Measurements from ENCODE around the gene TMEM69. TPM values are rescaled to one million over a fixed set of nuclear protein-coding genes. Genes with fewer than 3 reads are reported as not detected.
"Not testable (repeated sequence)": the region's sequence is repeated elsewhere in the genome, so short reads cannot be mapped to it uniquely, and the experiment has no call there.

Gene TMEM69
- total RNA-seq, 1 experiment from 2014 or later, result 144 TPM

DNA sequence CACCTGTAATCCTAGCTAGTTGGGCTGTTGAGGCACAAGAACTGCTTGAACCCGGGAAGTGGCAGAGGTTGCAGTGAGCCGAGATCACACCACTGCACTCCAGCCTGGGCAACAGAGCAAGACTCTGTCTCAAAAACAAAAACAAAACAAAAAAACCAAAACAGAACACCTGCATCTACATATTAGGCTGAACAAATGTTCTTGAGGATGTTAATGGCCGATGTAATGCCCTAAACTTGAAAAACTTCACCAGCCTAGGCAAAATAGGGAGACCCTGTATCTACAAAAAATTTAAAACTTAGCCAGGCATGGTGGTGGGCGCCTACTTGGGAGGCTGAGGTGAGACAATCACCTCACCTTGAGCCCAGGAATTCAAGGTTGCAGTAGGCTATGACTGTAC lies 19.5 kb upstream of the TMEM69 start:
- H3K4me3 ChIP-seq (ENCODE audit: insufficient read depth, low read depth, low read length), result no peak overlapping the region
- DNase-seq, result no peak
- H3K36me3 ChIP-seq (replicated peaks; ENCODE audit: control insufficient read depth, insufficient read depth, low read length), result no peaks in the 10 kb centered on the region
- no peaks in the 10 kb centered on the region for H3K27me3 ChIP-seq (ENCODE audit: control insufficient read depth, insufficient read depth, low read length)

DNA sequence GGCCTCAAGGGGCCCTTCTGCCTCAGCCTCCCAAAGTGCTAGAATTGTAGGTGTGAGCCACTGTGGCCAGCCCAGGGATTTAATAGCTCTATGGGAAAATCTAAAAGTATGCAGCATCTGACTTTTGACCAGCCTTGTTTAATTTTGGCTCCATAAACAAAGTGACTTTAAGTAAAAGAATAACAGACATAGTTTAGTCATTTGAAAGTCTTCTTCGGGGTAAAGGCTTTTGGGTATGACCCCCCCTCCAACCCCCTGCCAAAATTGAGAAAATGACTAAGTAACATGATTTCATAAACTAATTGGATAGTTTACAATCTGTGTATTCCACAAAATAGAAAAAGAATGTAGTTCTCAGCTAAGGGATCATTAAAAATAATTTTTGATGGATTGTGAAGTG lies 18.6 kb upstream of the TMEM69 start:
- Histone ChIP-seq H3K36me3 (replicated peaks; ENCODE audit: control insufficient read depth, insufficient read depth, low read length) (no peaks in the 10 kb centered on the region), H3K27me3 (ENCODE audit: control insufficient read depth, insufficient read depth, low read length) (no peaks in the 10 kb centered on the region), H3K4me3 (ENCODE audit: insufficient read depth, low read depth, low read length) (no peak overlapping the region)
- DNase-seq, result no peak

DNA sequence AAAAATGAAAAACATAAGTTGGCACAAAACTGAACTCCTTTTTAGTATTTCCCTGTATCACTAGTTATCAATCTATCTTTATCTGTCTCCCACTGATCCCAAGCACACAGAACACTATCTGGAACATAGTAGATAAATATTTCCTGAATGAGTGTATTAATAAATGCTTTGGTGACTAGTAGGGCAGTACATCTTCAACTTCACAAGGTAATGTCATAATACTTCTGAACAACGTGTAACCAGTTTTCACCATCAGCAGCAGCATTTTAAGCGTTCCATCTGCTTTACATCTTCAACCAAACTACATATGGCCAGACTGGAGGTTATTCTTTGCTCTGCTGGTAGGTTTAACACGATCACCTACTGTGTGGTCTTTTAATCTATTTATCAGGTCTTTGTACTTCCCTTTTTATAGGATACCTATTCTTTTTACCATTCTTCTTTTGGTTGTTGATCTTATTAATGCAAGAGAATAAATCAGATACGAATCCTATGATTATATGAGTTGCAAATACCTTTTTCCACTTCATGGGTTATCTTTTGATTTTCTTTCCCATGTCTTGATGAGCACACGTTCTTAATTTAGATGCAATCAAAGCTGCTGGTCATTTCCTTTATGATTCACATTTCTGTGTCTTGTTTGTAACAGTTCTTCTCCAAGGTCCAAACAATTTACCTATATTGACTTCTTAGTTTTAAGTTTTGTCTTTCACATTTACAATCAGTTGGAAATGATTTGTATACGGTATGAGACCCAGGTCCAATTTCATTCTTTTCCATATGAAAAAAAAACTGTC lies 17.9 kb upstream of the TMEM69 start:
- no peak for DNase-seq
- H3K27me3 ChIP-seq (ENCODE audit: control insufficient read depth, insufficient read depth, low read length), result no peaks in the 10 kb centered on the region
- no peak overlapping the region for H3K4me3 ChIP-seq (ENCODE audit: insufficient read depth, low read depth, low read length)
- no peaks in the 10 kb centered on the region for H3K36me3 ChIP-seq (replicated peaks; ENCODE audit: control insufficient read depth, insufficient read depth, low read length)

DNA sequence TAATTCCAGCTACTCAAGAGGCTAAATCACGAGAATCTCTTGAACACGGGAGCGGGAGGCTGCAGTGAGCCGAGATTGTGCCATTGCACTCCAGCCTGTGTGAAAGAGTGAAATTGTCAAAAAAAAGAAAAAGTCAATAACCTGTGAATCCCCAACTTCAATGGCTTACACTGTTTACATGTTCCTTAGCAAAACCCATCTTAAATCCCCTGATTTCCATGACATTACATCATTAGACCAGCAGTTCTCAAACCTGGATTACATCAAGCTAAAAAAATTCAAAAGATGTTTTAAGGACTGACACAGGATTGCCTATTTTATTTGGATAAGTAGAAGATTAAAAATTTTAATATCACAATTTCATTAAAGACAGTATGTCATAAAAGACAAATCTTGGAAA lies 14.0 kb upstream of the TMEM69 start:
- H3K4me3 ChIP-seq (ENCODE audit: insufficient read depth, low read depth, low read length), result no peak overlapping the region
- H3K36me3 ChIP-seq (replicated peaks; ENCODE audit: control insufficient read depth, insufficient read depth, low read length), result no peaks in the 10 kb centered on the region
- H3K27me3 ChIP-seq (ENCODE audit: control insufficient read depth, insufficient read depth, low read length), result no peaks in the 10 kb centered on the region
- DNase-seq, result no peak

DNA sequence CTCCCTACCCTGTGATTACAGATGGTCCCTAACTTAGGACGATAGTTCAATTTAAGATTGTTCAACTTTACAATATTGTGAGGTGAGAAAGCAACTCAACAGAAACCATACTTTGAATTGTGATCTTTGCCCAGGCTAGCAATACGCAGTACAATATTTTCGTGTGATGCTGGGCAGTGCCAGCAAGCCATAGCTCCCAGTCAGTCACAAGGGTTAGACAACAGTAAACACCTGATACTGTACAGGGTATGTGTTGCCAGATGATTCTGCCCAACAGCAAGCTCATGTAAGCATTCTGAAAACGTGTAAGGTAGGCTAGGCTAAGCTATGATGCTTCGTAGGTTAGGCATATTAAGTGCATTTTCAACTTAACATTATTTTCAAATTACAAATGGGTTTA lies 13.5 kb upstream of the TMEM69 start:
- DNase-seq, result no peak
- Histone ChIP-seq H3K36me3 (replicated peaks; ENCODE audit: control insufficient read depth, insufficient read depth, low read length) (no peaks in the 10 kb centered on the region), H3K4me3 (ENCODE audit: insufficient read depth, low read depth, low read length) (no peak overlapping the region), H3K27me3 (ENCODE audit: control insufficient read depth, insufficient read depth, low read length) (no peaks in the 10 kb centered on the region)

DNA sequence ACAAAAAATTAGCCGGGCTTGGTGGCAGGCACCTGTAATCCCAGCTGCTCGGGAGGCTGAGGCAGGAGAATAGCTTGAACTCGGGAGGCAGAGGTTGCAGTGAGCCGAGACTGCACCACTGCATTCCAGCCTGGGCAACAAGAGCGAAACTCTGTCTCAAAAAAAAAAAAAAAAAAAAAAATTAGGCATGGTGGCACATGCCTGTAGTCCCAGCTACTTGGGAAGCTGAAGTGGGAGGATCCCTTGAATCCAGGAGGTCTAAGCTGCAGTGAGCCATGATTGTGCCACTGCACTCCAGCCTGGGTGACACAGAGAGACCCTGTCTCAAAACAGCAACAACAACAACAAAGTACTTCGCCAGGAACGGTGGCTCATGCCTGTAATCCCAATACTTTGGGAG lies 11.4 kb upstream of the TMEM69 start:
- not testable (repeated sequence) for H3K36me3 ChIP-seq (replicated peaks; ENCODE audit: control insufficient read depth, insufficient read depth, low read length); DNase-seq; H3K4me3 ChIP-seq (ENCODE audit: insufficient read depth, low read depth, low read length); H3K27me3 ChIP-seq (ENCODE audit: control insufficient read depth, insufficient read depth, low read length)

DNA sequence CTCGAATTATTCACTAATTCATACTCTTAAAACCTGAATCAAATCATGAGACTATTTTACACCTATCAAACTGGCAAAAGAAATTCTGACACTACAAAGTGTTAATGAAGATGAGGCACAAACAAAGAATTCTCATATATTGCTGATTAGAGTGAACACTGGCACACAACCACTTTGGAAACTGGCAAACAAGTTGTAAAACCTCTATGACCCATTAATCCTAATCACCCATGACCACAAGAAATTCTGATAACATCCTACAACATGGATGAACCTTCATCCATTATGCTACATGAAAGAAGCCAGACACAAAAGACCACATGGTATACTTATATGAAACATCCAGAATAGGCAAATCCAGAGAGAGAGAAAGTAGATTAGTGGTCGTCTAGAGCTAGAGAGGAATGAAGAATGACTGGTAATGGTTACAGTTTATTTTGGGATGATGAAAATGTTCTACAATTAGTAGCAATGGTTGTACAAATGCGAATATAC lies 10.2 kb upstream of the TMEM69 start:
- H3K4me3 ChIP-seq (ENCODE audit: insufficient read depth, low read depth, low read length), result no peak overlapping the region
- no peaks in the 10 kb centered on the region for H3K27me3 ChIP-seq (ENCODE audit: control insufficient read depth, insufficient read depth, low read length)
- no peaks in the 10 kb centered on the region for H3K36me3 ChIP-seq (replicated peaks; ENCODE audit: control insufficient read depth, insufficient read depth, low read length)
- DNase-seq, result no peak

DNA sequence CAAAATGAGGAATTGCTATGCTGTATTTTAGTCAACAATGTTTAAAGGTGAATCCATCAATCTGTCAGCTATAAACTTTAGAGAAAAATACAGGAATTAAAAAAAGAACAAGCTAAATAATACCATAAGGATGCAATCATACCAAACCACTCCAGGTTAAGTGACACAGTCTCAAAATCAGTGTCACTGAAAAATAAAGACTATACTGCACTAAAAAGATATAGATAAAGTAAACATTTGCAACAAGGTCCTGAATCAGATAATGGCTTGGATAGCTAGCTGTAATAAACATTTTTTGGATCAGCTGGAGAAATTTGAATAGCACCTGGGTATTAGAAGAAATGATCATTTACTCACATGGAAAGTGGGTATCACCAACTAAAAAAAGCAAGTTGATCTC lies 9.5 kb upstream of the TMEM69 start:
- Histone ChIP-seq H3K4me3 (ENCODE audit: insufficient read depth, low read depth, low read length) (no peak overlapping the region), H3K36me3 (replicated peaks; ENCODE audit: control insufficient read depth, insufficient read depth, low read length) (no peaks in the 10 kb centered on the region), H3K27me3 (ENCODE audit: control insufficient read depth, insufficient read depth, low read length) (no peaks in the 10 kb centered on the region)
- no peak for DNase-seq

DNA sequence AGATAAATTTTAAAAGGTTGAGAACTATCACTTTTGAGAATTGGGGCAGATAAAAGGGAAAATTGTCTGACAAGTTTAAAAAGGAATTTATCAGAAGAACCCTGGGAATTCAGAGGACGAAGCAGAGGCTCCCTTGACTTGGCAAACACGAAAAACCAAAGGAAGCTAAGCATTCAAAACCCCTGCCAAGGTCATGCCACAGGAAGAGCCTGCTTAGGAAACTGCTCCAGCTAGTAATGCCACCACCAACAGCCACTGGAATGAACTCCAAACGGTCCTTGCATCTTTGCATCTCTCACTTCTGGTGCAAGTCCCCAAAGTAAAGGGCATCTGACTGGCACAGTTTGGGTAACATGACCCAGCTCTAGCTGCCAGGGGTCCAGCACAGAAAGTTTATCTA lies 8.9 kb upstream of the TMEM69 start:
- H3K4me3 ChIP-seq (ENCODE audit: insufficient read depth, low read depth, low read length), result no peak overlapping the region
- no peaks in the 10 kb centered on the region for H3K36me3 ChIP-seq (replicated peaks; ENCODE audit: control insufficient read depth, insufficient read depth, low read length)
- DNase-seq, result peak; percentile 15
- no peaks in the 10 kb centered on the region for H3K27me3 ChIP-seq (ENCODE audit: control insufficient read depth, insufficient read depth, low read length)

DNA sequence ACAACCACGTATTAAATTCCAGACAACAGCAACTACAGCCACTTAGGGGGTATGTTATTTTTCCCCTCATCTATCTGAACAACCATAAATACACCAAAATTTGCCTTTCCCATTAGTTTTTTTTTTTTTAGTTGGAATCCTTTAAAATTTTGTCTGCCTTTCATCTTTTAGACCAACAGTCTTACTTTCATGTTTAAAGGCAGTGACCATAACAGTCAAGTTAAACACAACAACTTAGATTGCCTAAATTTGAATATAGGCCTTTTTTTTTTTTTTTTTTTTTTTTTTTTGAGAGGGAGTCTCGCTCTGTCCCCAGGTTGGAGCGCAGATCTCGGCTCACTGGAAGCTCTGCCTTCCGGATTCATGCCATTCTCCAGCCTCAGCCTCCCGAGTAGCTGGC lies 5.0 kb upstream of the TMEM69 start:
- Histone ChIP-seq H3K36me3 (replicated peaks; ENCODE audit: control insufficient read depth, insufficient read depth, low read length) (no peaks in the 10 kb centered on the region), H3K27me3 (ENCODE audit: control insufficient read depth, insufficient read depth, low read length) (no peaks in the 10 kb centered on the region), H3K4me3 (ENCODE audit: insufficient read depth, low read depth, low read length) (no peak overlapping the region)
- no peak for DNase-seq

DNA sequence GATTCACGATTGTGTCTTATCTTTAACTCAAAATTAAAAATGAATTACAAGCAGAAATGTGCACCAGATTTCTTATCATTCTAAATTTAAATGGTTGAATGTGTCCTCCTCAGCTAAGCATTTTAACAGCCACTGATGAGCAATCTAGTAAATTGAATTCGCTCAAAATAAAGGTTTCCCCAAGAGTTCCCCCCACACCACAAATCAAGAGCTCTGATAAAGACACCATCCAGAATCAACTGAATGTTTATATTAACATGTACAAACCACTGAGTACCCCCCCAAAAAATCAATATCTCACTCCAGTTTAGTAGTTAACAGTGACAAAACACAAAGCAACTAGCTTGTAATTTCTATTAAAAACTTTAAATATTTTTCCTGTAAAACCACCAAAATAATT lies 3.6 kb upstream of the TMEM69 start:
- Histone ChIP-seq H3K36me3 (replicated peaks; ENCODE audit: control insufficient read depth, insufficient read depth, low read length) (no peaks in the 10 kb centered on the region), H3K27me3 (ENCODE audit: control insufficient read depth, insufficient read depth, low read length) (no peaks in the 10 kb centered on the region), H3K4me3 (ENCODE audit: insufficient read depth, low read depth, low read length) (peak overlapping the region; percentile 100; the same call in 1 of the 2 replicates)
- DNase-seq, result no peak

DNA sequence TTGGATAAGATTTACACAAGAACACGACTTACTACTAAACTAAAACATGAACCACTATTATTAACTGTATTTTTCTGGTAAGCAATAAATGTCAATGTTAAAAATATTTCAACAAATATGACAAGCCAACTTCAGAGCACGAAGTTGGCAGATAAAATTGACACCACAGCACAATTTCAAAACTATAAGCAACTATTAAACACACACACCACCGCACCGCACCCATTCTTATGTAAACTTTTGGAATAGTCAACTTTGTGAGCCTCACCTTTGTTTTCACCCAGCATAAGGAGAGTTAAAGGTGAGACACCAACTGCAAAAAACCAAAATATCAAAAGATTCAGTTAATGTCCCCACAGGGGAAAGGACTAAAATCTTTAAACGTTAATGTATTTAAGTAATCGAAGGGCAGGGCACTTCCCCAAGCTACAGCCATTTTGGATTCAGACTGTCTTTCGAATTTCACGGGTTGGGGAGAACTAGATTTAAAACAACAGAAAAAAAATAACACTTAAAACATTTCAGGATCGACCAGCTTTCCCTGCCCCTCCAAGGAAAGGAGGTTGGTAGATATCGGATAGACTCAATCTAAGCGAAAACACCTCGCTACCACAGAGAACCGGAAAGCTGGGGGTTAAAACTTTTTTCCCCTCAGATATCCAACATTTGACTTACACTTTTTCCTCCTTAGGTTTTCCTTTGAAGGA lies 2.5 kb upstream of the TMEM69 start:
- peak overlapping the region; percentile 100 for H3K4me3 ChIP-seq (ENCODE audit: insufficient read depth, low read depth, low read length)
- H3K27me3 ChIP-seq (ENCODE audit: control insufficient read depth, insufficient read depth, low read length), result no peaks in the 10 kb centered on the region
- no peaks in the 10 kb centered on the region for H3K36me3 ChIP-seq (replicated peaks; ENCODE audit: control insufficient read depth, insufficient read depth, low read length)
- DNase-seq, result no peak

DNA sequence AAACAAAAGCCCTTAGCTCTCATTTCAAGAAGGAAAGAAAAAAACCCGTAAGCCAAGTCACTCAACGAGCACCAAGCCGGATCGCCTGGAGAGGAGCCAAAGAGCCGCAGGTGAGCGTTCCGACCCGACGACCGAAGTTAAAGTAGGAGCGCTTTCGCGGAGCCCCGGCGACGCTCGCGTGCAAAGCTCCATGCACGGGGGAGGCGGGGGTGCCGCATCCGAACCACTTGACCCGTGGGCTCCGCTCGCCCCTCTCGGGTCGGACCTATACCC lies 2.0 kb upstream of the TMEM69 start:
- no peaks in the 10 kb centered on the region for H3K27me3 ChIP-seq (ENCODE audit: control insufficient read depth, insufficient read depth, low read length)
- peaks cover under 1% of the 10 kb centered on the region; the same call in 1 of the 2 replicates for H3K36me3 ChIP-seq (replicated peaks; ENCODE audit: control insufficient read depth, insufficient read depth, low read length)
- DNase-seq, result no peak
- H3K4me3 ChIP-seq (ENCODE audit: insufficient read depth, low read depth, low read length), result peak overlapping the region; percentile 100

DNA sequence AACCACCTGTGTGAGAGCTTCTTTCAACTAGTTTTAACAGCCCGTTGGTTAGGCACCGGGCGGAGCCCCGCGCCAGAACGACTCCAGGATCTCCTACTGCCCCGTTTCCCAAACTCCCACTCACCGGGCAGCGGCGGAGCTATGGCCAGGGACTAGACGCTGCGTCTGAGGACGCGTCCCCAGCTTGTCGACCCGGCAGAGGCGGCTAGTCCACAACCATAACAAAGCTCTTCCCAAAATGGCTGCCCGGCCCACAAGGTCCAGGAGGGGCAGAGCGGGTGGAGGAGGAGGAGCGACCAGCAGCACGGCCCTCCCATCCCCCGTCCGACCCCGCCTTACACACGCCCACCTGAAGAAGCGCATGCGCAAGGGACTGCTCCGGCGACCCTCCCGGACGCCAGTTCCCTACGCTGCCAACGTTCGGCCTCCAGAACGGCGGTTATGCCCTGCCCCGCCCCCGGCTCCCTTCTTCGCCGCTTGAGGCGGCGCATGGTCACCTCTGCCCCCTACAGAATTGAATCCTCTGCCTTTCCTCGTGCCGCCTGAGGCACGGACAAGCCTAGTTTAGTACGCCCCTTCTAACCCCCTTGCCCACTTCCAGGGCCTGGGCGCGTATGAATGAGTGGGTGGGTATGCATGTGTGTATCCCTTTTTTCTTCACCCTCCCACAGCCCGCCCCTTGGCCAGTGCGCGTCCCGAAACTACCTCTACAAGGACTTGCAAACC lies 1.5 kb upstream of the TMEM69 start, which contains the start of gene GPBP1L1:
Gene GPBP1L1, minus strand, starts transcription at position 246 of the 726 bp plus-strand sequence. CDS start 27,446 bp downstream, outside the sequence.
- no peaks in the 10 kb centered on the region for H3K27me3 ChIP-seq (ENCODE audit: control insufficient read depth, insufficient read depth, low read length)
- H3K4me3 ChIP-seq (ENCODE audit: insufficient read depth, low read depth, low read length), result peak within 1 kb of the TSS; percentile 100
- DNase-seq, result peak; percentile 99
- H3K36me3 ChIP-seq (replicated peaks; ENCODE audit: control insufficient read depth, insufficient read depth, low read length), result peaks cover 1% of the 10 kb centered on the region; the same call in 1 of the 2 replicates
